IPS-11a (cell line): Measurements from ENCODE around the gene WNT3A.
"Not testable (repeated sequence)": the region's sequence is repeated elsewhere in the genome, so short reads cannot be mapped to it uniquely, and the experiment has no call there.

Experiments used
- H3K4me3 ChIP-seq: one replicate; pipeline ENCODE4 v1.5.1; 2013; ENCODE audit warnings: low read depth, low read length, control low read depth

Gene WNT3A

GRCh38 chr1:228011721-228012311, 5.0 kb downstream of the WNT3A start:
- H3K4me3 ChIP-seq = no peak overlapping the region

GRCh38 chr1:228012555-228012954, 5.8 kb downstream of the WNT3A start:
- H3K4me3 ChIP-seq = no peak overlapping the region

GRCh38 chr1:228013131-228013934, 6.5 kb downstream of the WNT3A start:
- H3K4me3 ChIP-seq = no peak overlapping the region

- H3K4me3 ChIP-seq = no peak overlapping the region
These were observed 7.4 kb downstream of the WNT3A start for GRCh38 chr1:228013935-228014930.

- H3K4me3 ChIP-seq = no peak overlapping the region
These were observed 8.7 kb downstream of the WNT3A start for GRCh38 chr1:228015276-228016180.

GRCh38 chr1:228016181-228016510, 9.3 kb downstream of the WNT3A start:
- H3K4me3 ChIP-seq = no peak overlapping the region

- no peak overlapping the region for H3K4me3 ChIP-seq
These were observed 10.0 kb downstream of the WNT3A start for GRCh38 chr1:228016653-228017355.

- no peak overlapping the region for H3K4me3 ChIP-seq
These were observed 10.7 kb downstream of the WNT3A start for GRCh38 chr1:228017356-228018124.

- no peak overlapping the region for H3K4me3 ChIP-seq
These were observed 11.3 kb downstream of the WNT3A start for GRCh38 chr1:228018125-228018398.

- no peak overlapping the region for H3K4me3 ChIP-seq
These were observed 12.3 kb downstream of the WNT3A start for GRCh38 chr1:228018961-228019721.

- H3K4me3 ChIP-seq = not testable (repeated sequence)
These were observed 12.9 kb downstream of the WNT3A start for GRCh38 chr1:228019722-228020083.

GRCh38 chr1:228020686-228021354, 14.0 kb downstream of the WNT3A start:
- no peak overlapping the region for H3K4me3 ChIP-seq

- H3K4me3 ChIP-seq = no peak overlapping the region
These were observed 14.7 kb downstream of the WNT3A start for GRCh38 chr1:228021355-228022030.

- H3K4me3 ChIP-seq = no peak overlapping the region
These were observed 15.9 kb downstream of the WNT3A start for GRCh38 chr1:228022571-228023293.

GRCh38 chr1:228023294-228023639, 16.5 kb downstream of the WNT3A start:
- no peak overlapping the region for H3K4me3 ChIP-seq

- no peak overlapping the region for H3K4me3 ChIP-seq
These were observed 22.5 kb downstream of the WNT3A start for GRCh38 chr1:228029281-228029680.
